Mesendoderm (in vitro differentiated cells): Measurements from ENCODE around the gene HNRNPA0.
A peak's percentile ranks its signal among the peaks of the same experiment; 100 is the strongest.

Source experiments
- DNase-seq: peaks from one replicate; pipeline ENCODE4 v3.0.0; 2013
- H2AK5ac ChIP-seq: 2 replicates; pipeline ENCODE4 v1.6.1; 2013; ENCODE audit warnings: low read length, inconsistent platforms
- H2BK120ac ChIP-seq: 2 replicates; pipeline ENCODE4 v1.6.1; 2013; ENCODE audit warnings: low read depth, mild to moderate bottlenecking, low read length, moderate library complexity, mixed read lengths
- H2BK15ac ChIP-seq: replicated peaks from 2 replicates; pipeline ENCODE4 v1.6.1; 2013; ENCODE audit warnings: low read depth, mild to moderate bottlenecking, moderate library complexity
- H2BK5ac ChIP-seq: 2 replicates; pipeline ENCODE4 v1.6.1; 2013; ENCODE audit warnings: low read length, inconsistent platforms
- H3K18ac ChIP-seq: 2 replicates; pipeline ENCODE4 v1.6.1; 2013; ENCODE audit warnings: mild to moderate bottlenecking, low read length, mixed read lengths
- H3K23ac ChIP-seq: one replicate; pipeline ENCODE4 v1.6.1; 2013; ENCODE audit warnings: low read length
- H3K27ac ChIP-seq: 2 replicates; pipeline ENCODE4 v1.5.1; 2013; ENCODE audit warnings: low read depth, mild to moderate bottlenecking, inconsistent platforms, low read length, moderate library complexity
- H3K27me3 ChIP-seq: 2 replicates; pipeline ENCODE4 v1.6.1; 2013; ENCODE audit warnings: low read length, control low read depth, mild to moderate bottlenecking, inconsistent platforms; ENCODE audit not compliant: insufficient read depth, poor library complexity
- H3K36me3 ChIP-seq: 2 replicates; pipeline ENCODE4 v1.6.1; 2013; ENCODE audit warnings: low read length, inconsistent platforms; ENCODE audit not compliant: control insufficient read depth, insufficient read depth
- H3K4ac ChIP-seq: one replicate; pipeline ENCODE4 v1.6.1; 2013; ENCODE audit warnings: low read depth, mild to moderate bottlenecking, low read length, moderate library complexity
- H3K4me1 ChIP-seq: 2 replicates; pipeline ENCODE4 v1.6.1; 2013; ENCODE audit warnings: low read depth, low read length, inconsistent platforms; ENCODE audit not compliant: control insufficient read depth
- H3K4me2 ChIP-seq: 2 replicates; pipeline ENCODE4 v1.6.1; 2013; ENCODE audit warnings: low read length
- H3K4me3 ChIP-seq: 2 replicates; pipeline ENCODE4 v1.5.1; 2013; ENCODE audit warnings: mild to moderate bottlenecking, low read length
- H3K56ac ChIP-seq: one replicate; pipeline ENCODE4 v1.6.1; 2013; ENCODE audit warnings: low read length
- H3K79me1 ChIP-seq: 2 replicates; pipeline ENCODE4 v1.6.1; 2013; ENCODE audit warnings: low read length, inconsistent platforms
- H3K79me2 ChIP-seq: 2 replicates; pipeline ENCODE4 v1.6.1; 2013; ENCODE audit warnings: mild to moderate bottlenecking, low read length; ENCODE audit not compliant: control insufficient read depth, insufficient read depth
- H3K9ac ChIP-seq: 2 replicates; pipeline ENCODE4 v1.6.1; 2013; ENCODE audit warnings: low read length, inconsistent platforms
- H4K5ac ChIP-seq: one replicate; pipeline ENCODE4 v1.6.1; 2013; ENCODE audit warnings: low read length
- H4K8ac ChIP-seq: one replicate; pipeline ENCODE4 v1.6.1; 2013; ENCODE audit warnings: low read depth, mild to moderate bottlenecking, control low read depth, low read length, moderate library complexity
- WGBS: extraction: QIAGEN DNeasy Blood & Tissue Kit; methylation state at CpG from one replicate; pipeline ENCODE4 v1.1.7; 2013; ENCODE audit warnings: low lambda C conversion rate, missing lambda C conversion rate; ENCODE audit not compliant: insufficient coverage; ENCODE audit errors: extremely low coverage; 5-methylcytosine and 5-hydroxymethylcytosine counted together

Gene HNRNPA0

GRCh38 chr5:137758715-137759306 is 4.6 kb upstream of the HNRNPA0 start:
- Histone ChIP-seq H3K4me2 (no peak overlapping the region), H2BK15ac (no peak overlapping the region), H3K79me2 (peaks cover 3% of the 10 kb centered on the region), H3K36me3 (no peaks in the 10 kb centered on the region), H3K9ac (no peak overlapping the region), H2AK5ac (no peak overlapping the region), H3K4me1 (no peaks in the 10 kb centered on the region), H3K56ac (no peak overlapping the region), H3K18ac (no peak overlapping the region), H4K5ac (no peak overlapping the region), H3K23ac (no peak overlapping the region), H2BK120ac (no peak overlapping the region), H4K8ac (no peak overlapping the region), H3K27me3 (no peaks in the 10 kb centered on the region), H2BK5ac (no peak overlapping the region), H3K4me3 (no peak overlapping the region), H3K4ac (no peak overlapping the region), H3K79me1 (no peaks in the 10 kb centered on the region), H3K27ac (no peak overlapping the region)
- no CpG with 5 or more reads among the region's 6 CpGs for WGBS
- no peak for DNase-seq

DNA sequence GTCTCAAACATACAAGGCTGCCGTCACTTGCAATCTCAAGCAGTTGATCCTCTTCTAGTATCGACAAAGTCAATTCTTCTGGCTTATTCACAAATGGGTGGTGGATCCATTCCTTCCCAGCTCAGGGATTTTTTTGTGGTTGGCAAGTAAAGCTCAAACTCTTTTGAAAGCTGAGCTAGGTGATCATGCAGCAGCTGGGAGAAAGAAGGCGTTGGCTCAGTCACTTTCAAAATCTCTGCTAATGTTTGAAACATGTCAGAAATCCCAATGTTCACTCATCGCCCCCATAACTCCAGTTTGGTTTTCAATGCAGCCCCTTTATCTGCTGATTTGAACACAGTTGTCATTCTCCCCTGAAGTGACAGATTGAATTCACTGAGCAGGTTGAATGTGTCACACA is 4.0 kb upstream of the HNRNPA0 start:
- Histone ChIP-seq H3K79me1 (no peaks in the 10 kb centered on the region), H3K4me2 (no peak overlapping the region), H4K8ac (no peak overlapping the region), H3K9ac (no peak overlapping the region), H4K5ac (no peak overlapping the region), H3K4me1 (no peaks in the 10 kb centered on the region), H3K36me3 (no peaks in the 10 kb centered on the region), H3K27me3 (no peaks in the 10 kb centered on the region), H2BK15ac (no peak overlapping the region), H2AK5ac (no peak overlapping the region), H3K27ac (no peak overlapping the region), H3K4ac (no peak overlapping the region), H3K4me3 (no peak overlapping the region), H3K18ac (no peak overlapping the region), H2BK120ac (no peak overlapping the region), H3K56ac (no peak overlapping the region), H3K79me2 (peaks cover 10% of the 10 kb centered on the region), H3K23ac (no peak overlapping the region), H2BK5ac (no peak overlapping the region)
- no CpG with 5 or more reads among the region's 4 CpGs for WGBS
- no peak for DNase-seq

- H3K79me2 ChIP-seq: peaks cover 15% of the 10 kb centered on the region
- no CpG with 5 or more reads among the region's 5 CpGs for WGBS
- no peak overlapping the region for H2BK15ac ChIP-seq
- no peak overlapping the region for H4K5ac ChIP-seq
- H3K79me1 ChIP-seq: no peaks in the 10 kb centered on the region
- no peak overlapping the region for H3K9ac ChIP-seq
- H2AK5ac ChIP-seq: no peak overlapping the region
- H2BK5ac ChIP-seq: no peak overlapping the region
- no peaks in the 10 kb centered on the region for H3K36me3 ChIP-seq
- H3K56ac ChIP-seq: no peak overlapping the region
- no peak overlapping the region for H3K23ac ChIP-seq
- H4K8ac ChIP-seq: no peak overlapping the region
- no peak overlapping the region for H3K4me3 ChIP-seq
- H3K4me2 ChIP-seq: no peak overlapping the region
- no peak overlapping the region for H3K18ac ChIP-seq
- no peak overlapping the region for H2BK120ac ChIP-seq
- DNase-seq: no peak
- H3K4me1 ChIP-seq: no peaks in the 10 kb centered on the region
- no peak overlapping the region for H3K27ac ChIP-seq
- no peaks in the 10 kb centered on the region for H3K27me3 ChIP-seq
- no peak overlapping the region for H3K4ac ChIP-seq
These were observed 3.5 kb upstream of the HNRNPA0 start for GRCh38 chr5:137757634-137758033.

DNA sequence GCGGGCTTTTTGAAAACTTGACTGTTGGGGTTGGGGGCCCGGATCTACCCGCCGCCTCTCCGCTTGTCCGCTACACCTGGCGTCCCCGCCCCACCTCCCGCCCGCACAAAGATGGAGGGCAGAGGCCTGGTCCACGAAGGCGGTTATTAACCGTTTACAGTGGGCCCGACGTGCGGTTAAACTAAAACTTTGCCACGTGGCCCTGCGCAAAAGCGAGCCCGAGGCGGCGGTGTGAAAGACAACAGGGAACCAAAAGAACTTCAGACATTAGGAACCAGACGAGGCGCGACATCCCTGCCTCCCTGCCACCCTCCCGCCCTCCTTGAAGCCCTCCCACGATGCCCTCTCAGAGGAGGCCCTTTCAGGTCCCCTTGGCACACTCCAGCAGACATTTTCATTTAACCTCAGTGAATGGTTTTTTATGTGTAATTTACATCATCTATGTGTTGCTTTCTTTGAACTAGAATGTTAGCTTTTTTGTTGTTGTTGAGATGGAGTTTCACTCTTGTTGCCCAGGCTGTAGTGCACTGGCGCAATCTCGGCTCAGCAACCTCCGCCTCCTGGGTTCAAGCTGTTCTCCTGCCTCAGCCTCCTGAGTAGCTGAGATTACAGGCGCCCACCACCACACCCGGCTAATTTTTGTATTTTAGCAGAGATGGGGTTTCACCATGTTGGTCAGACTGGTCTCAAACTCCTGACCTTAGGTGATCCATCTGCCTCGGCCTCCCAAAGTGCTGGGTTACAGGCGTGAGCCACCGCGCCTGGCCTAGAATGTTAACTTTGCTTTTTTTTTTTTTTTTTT is 999 bp upstream of the HNRNPA0 start:
- H2AK5ac ChIP-seq: no peak overlapping the region
- peaks cover 36% of the 10 kb centered on the region for H3K79me2 ChIP-seq
- peak overlapping the region; percentile 33 for H2BK120ac ChIP-seq
- H3K4me2 ChIP-seq: peak overlapping the region; percentile 56
- H4K5ac ChIP-seq: no peak overlapping the region
- DNase-seq: no peak
- peak overlapping the region; percentile 77 for H3K18ac ChIP-seq
- peaks cover 2% of the 10 kb centered on the region for H3K36me3 ChIP-seq
- peaks cover 2% of the 10 kb centered on the region for H3K79me1 ChIP-seq
- H3K4me3 ChIP-seq: peak overlapping the region; percentile 8
- peak overlapping the region; percentile 85 for H3K9ac ChIP-seq
- H4K8ac ChIP-seq: peak overlapping the region; percentile 96
- H2BK5ac ChIP-seq: no peak overlapping the region
- no CpG with 5 or more reads among the region's 36 CpGs for WGBS
- H3K56ac ChIP-seq: peak overlapping the region; percentile 89
- H3K23ac ChIP-seq: no peak overlapping the region
- peak overlapping the region; percentile 56 for H3K4ac ChIP-seq
- no peaks in the 10 kb centered on the region for H3K4me1 ChIP-seq
- H2BK15ac ChIP-seq: no peak overlapping the region
- no peaks in the 10 kb centered on the region for H3K27me3 ChIP-seq
- H3K27ac ChIP-seq: peak overlapping the region; percentile 100

GRCh38 chr5:137753691-137754187 is 424 bp downstream of the HNRNPA0 start:
- Histone ChIP-seq H2BK120ac (peak overlapping the region; percentile 5), H2BK15ac (no peak overlapping the region), H3K4me3 (peak overlapping the region; percentile 98), H3K27me3 (no peaks in the 10 kb centered on the region), H3K79me1 (peaks cover 4% of the 10 kb centered on the region), H4K8ac (no peak overlapping the region), H3K9ac (peak overlapping the region; percentile 100), H3K23ac (peak overlapping the region; percentile 95), H4K5ac (peak overlapping the region; percentile 34), H3K56ac (peak overlapping the region; percentile 100), H3K4ac (peak overlapping the region; percentile 89), H3K36me3 (peaks cover 2% of the 10 kb centered on the region), H3K4me2 (peak overlapping the region; percentile 6), H3K18ac (peak overlapping the region; percentile 69), H2BK5ac (peak overlapping the region; percentile 94), H3K4me1 (no peaks in the 10 kb centered on the region), H2AK5ac (peak overlapping the region; percentile 88), H3K79me2 (peaks cover 38% of the 10 kb centered on the region), H3K27ac (peak overlapping the region; percentile 86)
- no peak for DNase-seq
- WGBS: no CpG with 5 or more reads among the region's 45 CpGs
